SK-N-SH treated with all-trans-retinoic acid at 6 μM for 48 hours (cell line): ENCODE results near the gene WT1.

Source experiments
- ATAC-seq: fragments of 200-7000 bp; cut with Tn5 transposase; 3 replicates; pipeline ENCODE4 v1.9.1; 2020; ENCODE audit warnings: mild to moderate bottlenecking, moderate library complexity
- ARNTL ChIP-seq: fragments of 450-650 bp; formaldehyde crosslinking; IDR thresholded peaks from 2 replicates; pipeline ENCODE4 v1.5.0; 2020; ENCODE audit warnings: low read depth, mild to moderate bottlenecking, moderate library complexity, borderline replicate concordance
- CREB5 ChIP-seq: fragments of 250-450 bp; sonication (Bioruptor Pico); IDR thresholded peaks from 2 replicates; pipeline ENCODE4 v1.5.1; 2020; ENCODE audit warnings: low read depth, mild to moderate bottlenecking, moderate library complexity
- ESRRG ChIP-seq: fragments of 250-450 bp; sonication (Bioruptor Pico); IDR thresholded peaks from 2 replicates; pipeline ENCODE4 v1.6.1; 2021; ENCODE audit warnings: mild to moderate bottlenecking
- ISL1 ChIP-seq: fragments of 250-450 bp; sonication (Bioruptor Pico); IDR thresholded peaks from 2 replicates; pipeline ENCODE4 v2.1.2; 2022; ENCODE audit warnings: mild to moderate bottlenecking, moderate library complexity
- OSR1 ChIP-seq: fragments of 250-450 bp; sonication (Bioruptor Pico); IDR thresholded peaks from 2 replicates; pipeline ENCODE4 v1.8.0; 2022; ENCODE audit warnings: moderate library complexity, mild to moderate bottlenecking, inconsistent platforms
- PATZ1 ChIP-seq: fragments of 250-450 bp; sonication (Bioruptor Pico); IDR thresholded peaks from 2 replicates; pipeline ENCODE4 v1.8.0; 2020; ENCODE audit warnings: mild to moderate bottlenecking, moderate library complexity, borderline replicate concordance
- POU6F1 ChIP-seq: fragments of 250-450 bp; sonication (Bioruptor Pico); IDR thresholded peaks from 2 replicates; pipeline ENCODE4 v1.8.0; 2021; ENCODE audit warnings: low read depth, mild to moderate bottlenecking, moderate library complexity, borderline replicate concordance
- PPARA ChIP-seq: fragments of 250-450 bp; sonication (Bioruptor Pico); IDR thresholded peaks from 2 replicates; pipeline ENCODE4 v1.5.0; 2020; ENCODE audit warnings: mild to moderate bottlenecking, borderline replicate concordance
- RARB ChIP-seq: fragments of 250-450 bp; sonication (Bioruptor Pico); IDR thresholded peaks from 2 replicates; pipeline ENCODE4 v1.8.0; 2021; ENCODE audit warnings: mild to moderate bottlenecking, moderate library complexity
- SNAI2 ChIP-seq: fragments of 250-450 bp; sonication (Bioruptor Pico); IDR thresholded peaks from 2 replicates; pipeline ENCODE4 v1.5.0; 2020; ENCODE audit warnings: mild to moderate bottlenecking, moderate library complexity
- TCF4 ChIP-seq: fragments of 250-450 bp; sonication (Bioruptor Pico); IDR thresholded peaks from 2 replicates; pipeline ENCODE4 v1.8.0; 2021; ENCODE audit warnings: mild to moderate bottlenecking, moderate library complexity, borderline replicate concordance
- TOX ChIP-seq: fragments of 250-450 bp; sonication (Bioruptor Pico); IDR thresholded peaks from 2 replicates; pipeline ENCODE4 v1.8.0; 2021; ENCODE audit warnings: mild to moderate bottlenecking, moderate library complexity, borderline replicate concordance
- TSHZ2 ChIP-seq: fragments of 250-450 bp; sonication (Bioruptor Pico); IDR thresholded peaks from 2 replicates; pipeline ENCODE4 v1.5.0; 2020; ENCODE audit warnings: mild to moderate bottlenecking, moderate library complexity
- ZC3H10 ChIP-seq: fragments of 250-450 bp; sonication (Bioruptor Pico); IDR thresholded peaks from 2 replicates; pipeline ENCODE4 v1.5.1; 2021; ENCODE audit warnings: mild to moderate bottlenecking, moderate library complexity
- ZFP3 ChIP-seq: fragments of 250-450 bp; sonication (Bioruptor Pico); IDR thresholded peaks from 2 replicates; pipeline ENCODE4 v1.5.0; 2020; ENCODE audit warnings: mild to moderate bottlenecking, moderate library complexity
- ZFP30 ChIP-seq: fragments of 450-650 bp; formaldehyde crosslinking; IDR thresholded peaks from 2 replicates; pipeline ENCODE4 v1.5.0; 2022; ENCODE audit warnings: mild to moderate bottlenecking, moderate library complexity
- ZNF565 ChIP-seq: fragments of 450-650 bp; formaldehyde crosslinking; conservative IDR thresholded peaks from 2 replicates; pipeline ENCODE4 v1.5.0; 2020; ENCODE audit warnings: low read depth, mild to moderate bottlenecking, moderate library complexity
- ZNF70 ChIP-seq: fragments of 450-650 bp; formaldehyde crosslinking; IDR thresholded peaks from 2 replicates; pipeline ENCODE4 v1.5.0; 2020; ENCODE audit warnings: mild to moderate bottlenecking, moderate library complexity
- ZNF8 ChIP-seq: fragments of 450-650 bp; formaldehyde crosslinking; IDR thresholded peaks from 2 replicates; pipeline ENCODE4 v1.5.0; 2020; ENCODE audit warnings: mild to moderate bottlenecking, moderate library complexity

Gene WT1

GRCh38 chr11:32386770-32387377 is 48.5 kb downstream of the WT1 start:
- ATAC-seq = peak; percentile 79
- TF ChIP-seq ESRRG (CRISPR knock-in tag) (peak; percentile 43; the same call in 1 of the 2 replicates), PATZ1 (CRISPR knock-in tag) (peak; percentile 52; the same call in 1 of the 2 replicates), TCF4 (peak; percentile 82), ZFP30 (CRISPR knock-in tag) (no peak), POU6F1 (no peak), ZNF8 (CRISPR knock-in tag) (no peak), CREB5 (CRISPR knock-in tag) (peak; percentile 26; the same call in 1 of the 2 replicates), SNAI2 (0 out of 2 replicates have a peak, but pooled peaks have one; percentile 65), ZNF70 (CRISPR knock-in tag) (no peak), TSHZ2 (CRISPR knock-in tag) (no peak), ISL1 (CRISPR knock-in tag) (peak; percentile 81)
- TF ChIP-seq, all 23 proteins: peak for 6

GRCh38 chr11:32385998-32386397 is 49.3 kb downstream of the WT1 start:
- peak; percentile 94 for ATAC-seq
- no peak for TF ChIP-seq ZFP3 (CRISPR knock-in tag)
- no peak for TF ChIP-seq ZNF565
- no peak for TF ChIP-seq ZC3H10 (CRISPR knock-in tag)
- TF ChIP-seq ZNF8 (CRISPR knock-in tag) = no peak
- no peak for TF ChIP-seq POU6F1
- TF ChIP-seq TOX (CRISPR knock-in tag) = no peak
- TF ChIP-seq CREB5 (CRISPR knock-in tag) = no peak
- TF ChIP-seq ARNTL (CRISPR knock-in tag) = no peak

GRCh38 chr11:32382339-32383049 is 52.8 kb downstream of the WT1 start:
- ATAC-seq = no peak
- TF ChIP-seq ZFP3 (CRISPR knock-in tag) (no peak), POU6F1 (no peak), ZNF565 (no peak), TOX (CRISPR knock-in tag) (no peak), SNAI2 (no peak), RARB (CRISPR knock-in tag) (no peak), PPARA (CRISPR knock-in tag) (no peak), OSR1 (CRISPR knock-in tag) (no peak), ZNF8 (CRISPR knock-in tag) (no peak), ZNF70 (CRISPR knock-in tag) (no peak), ZFP30 (CRISPR knock-in tag) (no peak), ZC3H10 (CRISPR knock-in tag) (no peak), ARNTL (CRISPR knock-in tag) (no peak), ISL1 (CRISPR knock-in tag) (no peak), TSHZ2 (CRISPR knock-in tag) (no peak)
